GM19240 (cell line): ENCODE results near the gene ASL.
"Not testable (repeated sequence)": the region's sequence is repeated elsewhere in the genome, so short reads cannot be mapped to it uniquely, and the experiment has no call there.

ENCODE experiments used
- DNase-seq: peaks from one replicate; pipeline ENCODE4 v3.0.0; 2011; ENCODE audit warnings: low spot score; ENCODE audit not compliant: insufficient read length

ASL gene

GRCh38 chr7:66076462-66077329 lies 1.1 kb downstream of the ASL start:
- no peak for DNase-seq

- no peak for DNase-seq
These were observed 2.4 kb downstream of the ASL start for GRCh38 chr7:66078067-66078466.

- no peak for DNase-seq
These were observed 6.5 kb downstream of the ASL start for GRCh38 chr7:66082083-66082482.

- DNase-seq = no peak
These were observed 7.3 kb downstream of the ASL start for GRCh38 chr7:66082886-66083415.

- DNase-seq = no peak
These were observed 8.1 kb downstream of the ASL start for GRCh38 chr7:66083677-66084076.

- DNase-seq = no peak
These were observed 13.5 kb downstream of the ASL start for GRCh38 chr7:66088861-66089838.

- no peak for DNase-seq
These were observed 17.0 kb downstream of the ASL start for GRCh38 chr7:66092654-66093053.

GRCh38 chr7:66095010-66095409 lies 19.4 kb downstream of the ASL start:
- no peak for DNase-seq

GRCh38 chr7:66099232-66099550 lies 23.6 kb downstream of the ASL start:
- DNase-seq = no peak

GRCh38 chr7:66099551-66100407 lies 24.2 kb downstream of the ASL start:
- DNase-seq = no peak

- no peak for DNase-seq
These were observed 24.9 kb downstream of the ASL start for GRCh38 chr7:66100408-66101050.

GRCh38 chr7:66102168-66102567 lies 26.5 kb downstream of the ASL start:
- not testable (repeated sequence) for DNase-seq

- not testable (repeated sequence) for DNase-seq
These were observed 28.4 kb downstream of the ASL start for GRCh38 chr7:66103994-66104393.

GRCh38 chr7:66105263-66105748 lies 29.7 kb downstream of the ASL start:
- no peak for DNase-seq

GRCh38 chr7:66108410-66108809 lies 32.8 kb downstream of the ASL start:
- DNase-seq = not testable (repeated sequence)

- DNase-seq = no peak
These were observed 35.2 kb downstream of the ASL start for GRCh38 chr7:66110856-66111255.

GRCh38 chr7:66114743-66115649 lies 39.4 kb downstream of the ASL start, which contains the start of gene CRCP:
CRCP (plus strand) TSS chr7:66114847; CDS start chr7:66114963, 116 bp downstream.
- peak; percentile 90 for DNase-seq

GRCh38 chr7:66116680-66117420 lies 41.2 kb downstream of the ASL start:
- DNase-seq = not testable (repeated sequence)
